ENCODE measurements around the gene HCRTR1. TPM values are rescaled to one million over a fixed set of nuclear protein-coding genes. Genes with fewer than 3 reads are reported as not detected.
A peak's percentile ranks its signal among the peaks of the same experiment; 100 is the strongest.

The HCRTR1 gene
- total RNA-seq, 1 donor from 2014 or later: 0.73 TPM

- no peak for DNase-seq (ENCODE audit: extremely low spot score, unreplicated experiment)
- peaks cover 17% of the 10 kb centered on the region for H3K4me1 Mint-ChIP-seq (ENCODE audit: unreplicated experiment)
- no peaks in the 10 kb centered on the region for H3K27me3 Mint-ChIP-seq (ENCODE audit: unreplicated experiment)
- H3K4me3 Mint-ChIP-seq (ENCODE audit: unreplicated experiment): no peak overlapping the region
- TF ChIP-seq CTCF (IDR thresholded peaks at IDR 0.05): no peak
- H3K9me3 Mint-ChIP-seq (ENCODE audit: unreplicated experiment): no peaks in the 10 kb centered on the region
- no peak overlapping the region for H3K27ac Mint-ChIP-seq (ENCODE audit: unreplicated experiment)
- peaks cover 1% of the 10 kb centered on the region for H3K36me3 Mint-ChIP-seq (ENCODE audit: unreplicated experiment)
Observed at GRCh38 chr1:31662463-31662862, 45.0 kb downstream of the HCRTR1 start.

- TF ChIP-seq CTCF (IDR thresholded peaks at IDR 0.05): peak; percentile 82
- Mint-ChIP-seq H3K36me3 (ENCODE audit: unreplicated experiment) (no peaks in the 10 kb centered on the region), H3K9me3 (ENCODE audit: unreplicated experiment) (no peaks in the 10 kb centered on the region), H3K27ac (ENCODE audit: unreplicated experiment) (no peak overlapping the region), H3K27me3 (ENCODE audit: unreplicated experiment) (no peaks in the 10 kb centered on the region), H3K4me1 (ENCODE audit: unreplicated experiment) (peaks cover 29% of the 10 kb centered on the region), H3K4me3 (ENCODE audit: unreplicated experiment) (no peak overlapping the region)
- DNase-seq (ENCODE audit: extremely low spot score, unreplicated experiment): peak; percentile 91
Observed at GRCh38 chr1:31663622-31664452, 46.3 kb downstream of the HCRTR1 start.

GRCh38 chr1:31664528-31664927, 47.0 kb downstream of the HCRTR1 start:
- no peak for TF ChIP-seq CTCF (IDR thresholded peaks at IDR 0.05)
- H3K27me3 Mint-ChIP-seq (ENCODE audit: unreplicated experiment): no peaks in the 10 kb centered on the region
- no peaks in the 10 kb centered on the region for H3K36me3 Mint-ChIP-seq (ENCODE audit: unreplicated experiment)

GRCh38 chr1:31665234-31665878, 47.9 kb downstream of the HCRTR1 start:
- Mint-ChIP-seq H3K4me3 (ENCODE audit: unreplicated experiment) (no peak overlapping the region), H3K27ac (ENCODE audit: unreplicated experiment) (no peak overlapping the region), H3K4me1 (ENCODE audit: unreplicated experiment) (peaks cover 43% of the 10 kb centered on the region), H3K36me3 (ENCODE audit: unreplicated experiment) (no peaks in the 10 kb centered on the region), H3K9me3 (ENCODE audit: unreplicated experiment) (no peaks in the 10 kb centered on the region), H3K27me3 (ENCODE audit: unreplicated experiment) (no peaks in the 10 kb centered on the region)
- no peak for DNase-seq (ENCODE audit: extremely low spot score, unreplicated experiment)
- no peak for TF ChIP-seq CTCF (IDR thresholded peaks at IDR 0.05)

More at GRCh38 chr1:31664528-31664927, 47.0 kb downstream of the HCRTR1 start:
- H3K4me1 Mint-ChIP-seq (ENCODE audit: unreplicated experiment): peaks cover 35% of the 10 kb centered on the region
- H3K4me3 Mint-ChIP-seq (ENCODE audit: unreplicated experiment): no peak overlapping the region
- H3K9me3 Mint-ChIP-seq (ENCODE audit: unreplicated experiment): no peaks in the 10 kb centered on the region
- no peak overlapping the region for H3K27ac Mint-ChIP-seq (ENCODE audit: unreplicated experiment)
- no peak for DNase-seq (ENCODE audit: extremely low spot score, unreplicated experiment)

- H3K4me3 Mint-ChIP-seq (ENCODE audit: unreplicated experiment): no peak overlapping the region
- DNase-seq (ENCODE audit: extremely low spot score, unreplicated experiment): no peak
- peaks cover 52% of the 10 kb centered on the region for H3K4me1 Mint-ChIP-seq (ENCODE audit: unreplicated experiment)
- no peak for TF ChIP-seq CTCF (IDR thresholded peaks at IDR 0.05)
- no peaks in the 10 kb centered on the region for H3K36me3 Mint-ChIP-seq (ENCODE audit: unreplicated experiment)
- peak overlapping the region; percentile 68 for H3K27ac Mint-ChIP-seq (ENCODE audit: unreplicated experiment)
- no peaks in the 10 kb centered on the region for H3K27me3 Mint-ChIP-seq (ENCODE audit: unreplicated experiment)
- no peaks in the 10 kb centered on the region for H3K9me3 Mint-ChIP-seq (ENCODE audit: unreplicated experiment)
Observed at GRCh38 chr1:31666263-31666963, 48.9 kb downstream of the HCRTR1 start.
